NCI-H345 treated with DMSO at 0.1 percent for 48 hours (cell line): ENCODE data around the gene GUCY1A2.
"Not testable (repeated sequence)": the region's sequence is repeated elsewhere in the genome, so short reads cannot be mapped to it uniquely, and the experiment has no call there.

Experiments
- DNase-seq: peaks from one replicate; lab custom pipeline; 2025; ENCODE audit not compliant: unreplicated experiment; lab: John Stamatoyannopoulos, UW

The GUCY1A2 gene

GRCh38 chr11:107018219-107018901 is at the start of gene GUCY1A2:
Gene GUCY1A2, minus strand, starts transcription at chr11:107018476. Its CDS starts 421 bp downstream, at chr11:107018055.
- DNase-seq: no peak

DNA sequence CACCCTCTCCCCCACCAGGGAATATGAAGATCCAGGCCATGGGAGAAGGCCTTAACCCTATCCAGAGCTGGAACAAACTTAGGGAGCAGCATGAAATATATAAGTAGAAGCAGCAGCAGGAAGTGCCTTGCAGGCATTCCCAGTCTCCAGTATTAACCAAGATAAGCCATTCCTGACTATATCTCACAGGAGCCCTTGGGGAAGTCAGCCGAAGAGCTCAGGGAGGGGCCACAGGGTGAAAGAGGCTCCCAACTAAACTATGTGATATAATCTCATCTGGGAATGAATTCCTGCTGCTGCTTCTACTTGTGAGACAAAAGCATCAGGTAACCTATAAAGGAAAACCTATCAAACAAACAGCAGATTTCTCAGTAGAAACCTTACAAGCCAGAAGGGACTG is 36.1 kb upstream of the GUCY1A2 start:
- no peak for DNase-seq

DNA sequence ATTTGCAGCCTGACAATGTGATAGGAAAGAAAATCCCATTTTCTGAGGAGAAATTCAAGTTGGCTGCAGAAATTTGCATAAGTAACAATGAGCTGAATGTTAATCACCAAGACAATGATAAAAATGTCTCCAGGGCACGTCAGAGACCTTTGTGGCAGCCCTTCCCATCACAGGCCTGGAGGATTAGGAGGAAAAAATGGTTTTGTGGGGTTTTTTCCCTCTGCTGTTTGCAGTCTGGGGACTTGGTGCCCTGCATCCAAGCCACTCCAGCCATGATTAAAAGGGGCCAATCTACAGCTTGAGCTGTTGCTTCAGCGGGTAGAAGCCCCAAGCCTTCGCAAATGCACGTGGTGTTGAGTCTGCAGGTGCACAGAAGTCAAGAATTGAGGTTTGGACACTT is 33.1 kb upstream of the GUCY1A2 start:
- DNase-seq: not testable (repeated sequence)

GRCh38 chr11:107050899-107051298 is 32.6 kb upstream of the GUCY1A2 start:
- DNase-seq: not testable (repeated sequence)

DNA sequence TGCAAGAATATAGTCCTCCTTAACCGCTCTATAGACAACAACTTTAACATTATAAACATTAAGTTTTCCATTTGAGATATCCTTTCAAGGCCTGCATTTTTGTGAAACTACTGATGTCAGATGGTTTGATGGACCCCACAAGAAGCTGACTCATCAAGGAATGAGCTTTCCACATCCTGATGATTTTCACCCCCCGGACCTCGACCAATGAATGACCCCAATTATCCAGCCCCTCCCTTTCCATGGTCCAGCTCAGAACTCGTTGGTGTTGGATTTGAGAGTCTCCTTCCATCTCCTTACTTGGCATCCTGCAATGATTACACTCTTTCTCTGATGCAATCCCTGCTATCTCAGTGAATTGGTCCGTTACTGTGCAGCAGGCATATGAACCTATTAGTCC is 31.8 kb upstream of the GUCY1A2 start:
- no peak for DNase-seq

- no peak for DNase-seq
Measured at GRCh38 chr11:107044503-107044902, 26.2 kb upstream of the GUCY1A2 start.

DNA sequence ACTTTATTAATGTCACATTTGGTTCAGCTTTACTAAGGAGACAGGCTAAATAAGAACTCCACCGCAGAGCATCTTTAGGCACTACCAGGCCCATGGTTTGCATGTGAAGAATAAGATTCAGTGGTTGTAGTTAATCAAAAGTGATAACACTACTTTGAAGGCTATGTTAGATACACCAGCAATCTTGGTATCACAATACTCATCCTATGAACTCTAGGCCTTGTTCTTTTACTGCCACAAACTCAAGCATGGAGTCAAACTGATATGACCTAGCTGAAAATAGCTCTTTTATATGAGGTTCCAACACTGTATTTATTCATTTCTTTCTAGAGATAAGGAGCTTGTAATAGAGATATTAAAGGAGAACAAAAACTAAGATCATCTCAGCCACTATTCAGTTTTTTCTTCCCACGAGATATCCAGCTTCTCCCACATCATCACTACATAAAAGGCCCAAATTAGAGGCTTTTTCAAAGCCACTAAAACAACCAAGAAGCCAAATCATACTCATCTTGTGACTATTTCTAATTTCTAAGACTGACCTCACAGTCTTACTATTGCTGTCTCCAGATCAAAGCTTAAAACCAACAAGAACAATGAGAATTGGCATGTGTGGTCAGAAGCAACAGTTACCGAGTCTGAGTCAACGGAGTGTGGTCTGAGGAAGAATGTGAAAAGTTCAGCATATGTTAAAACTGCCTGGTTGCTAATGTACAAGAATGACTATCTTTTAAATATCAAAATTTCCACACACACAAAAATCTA is 25.1 kb upstream of the GUCY1A2 start:
- DNase-seq: no peak

DNA sequence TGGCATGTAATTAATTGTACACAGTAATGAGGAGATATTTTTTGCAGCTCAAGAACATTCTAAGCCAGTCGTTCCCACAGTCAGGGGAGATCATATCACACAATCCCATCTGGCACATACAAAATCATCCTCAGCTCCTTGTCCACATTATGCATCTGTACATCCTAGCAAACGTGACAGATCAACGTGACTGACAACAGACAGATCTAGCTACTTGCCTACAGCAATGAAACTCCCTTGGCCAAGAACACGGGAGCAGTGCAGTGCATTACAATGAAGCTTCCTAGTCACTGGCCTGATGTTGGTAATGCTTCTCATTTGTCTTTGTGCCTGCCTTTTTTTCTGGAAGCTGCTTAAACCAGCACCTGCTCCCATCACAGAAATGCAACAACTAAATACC is 24.5 kb upstream of the GUCY1A2 start:
- no peak for DNase-seq

GRCh38 chr11:107041088-107041444 is 22.8 kb upstream of the GUCY1A2 start:
- DNase-seq: no peak

GRCh38 chr11:107040433-107041087 is 22.3 kb upstream of the GUCY1A2 start:
- DNase-seq: no peak

DNA sequence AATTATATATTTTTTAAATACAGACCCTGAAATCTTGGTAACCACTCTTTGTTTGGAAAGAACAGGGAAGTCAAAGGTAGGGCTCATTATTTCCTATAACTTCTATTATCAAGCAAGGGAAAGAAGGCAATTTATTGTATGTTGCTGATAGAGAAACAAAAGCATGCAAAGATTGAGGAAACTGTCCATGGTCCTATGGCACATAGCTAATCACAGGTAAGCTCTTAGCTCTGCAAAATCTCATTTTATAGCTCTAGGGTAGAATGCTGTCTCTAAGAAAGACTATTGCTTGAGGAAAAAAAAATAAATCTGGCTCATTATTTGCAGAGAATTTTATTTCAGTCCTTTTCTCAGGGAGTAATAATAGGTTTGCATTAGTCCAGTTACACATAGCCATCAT is 7.4 kb upstream of the GUCY1A2 start:
- DNase-seq: no peak

GRCh38 chr11:107020594-107020993 is 2.3 kb upstream of the GUCY1A2 start:
- no peak for DNase-seq

DNA sequence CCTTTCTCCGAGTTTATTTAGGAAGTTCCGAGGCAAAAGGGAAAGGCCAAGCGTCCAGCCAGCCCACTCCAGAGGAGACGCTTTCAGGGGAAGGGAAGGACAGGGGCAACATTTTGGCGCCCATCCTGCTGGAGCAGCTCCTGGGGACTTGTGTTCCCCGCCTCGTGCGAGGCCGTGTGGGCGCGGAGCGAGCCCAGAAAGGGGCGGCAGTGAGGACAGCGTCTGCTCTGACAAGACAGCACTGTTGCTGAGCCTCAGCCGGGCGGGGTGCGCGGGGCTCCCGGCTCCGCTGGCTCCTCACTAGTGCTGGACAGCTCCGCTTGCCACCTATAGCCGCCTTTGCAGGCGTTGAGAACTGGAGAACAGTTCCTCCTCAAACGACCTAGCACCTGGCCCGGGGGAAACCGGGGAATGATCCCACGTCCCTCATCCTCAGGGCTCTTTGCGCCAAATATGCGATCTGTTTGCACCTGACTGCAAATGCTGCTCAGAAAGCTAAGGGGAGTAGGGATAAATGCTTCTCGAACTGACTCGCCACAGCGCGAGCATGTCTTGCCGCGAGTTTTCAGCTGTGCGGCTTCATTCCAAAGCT is 722 bp upstream of the GUCY1A2 start:
- DNase-seq: no peak

DNA sequence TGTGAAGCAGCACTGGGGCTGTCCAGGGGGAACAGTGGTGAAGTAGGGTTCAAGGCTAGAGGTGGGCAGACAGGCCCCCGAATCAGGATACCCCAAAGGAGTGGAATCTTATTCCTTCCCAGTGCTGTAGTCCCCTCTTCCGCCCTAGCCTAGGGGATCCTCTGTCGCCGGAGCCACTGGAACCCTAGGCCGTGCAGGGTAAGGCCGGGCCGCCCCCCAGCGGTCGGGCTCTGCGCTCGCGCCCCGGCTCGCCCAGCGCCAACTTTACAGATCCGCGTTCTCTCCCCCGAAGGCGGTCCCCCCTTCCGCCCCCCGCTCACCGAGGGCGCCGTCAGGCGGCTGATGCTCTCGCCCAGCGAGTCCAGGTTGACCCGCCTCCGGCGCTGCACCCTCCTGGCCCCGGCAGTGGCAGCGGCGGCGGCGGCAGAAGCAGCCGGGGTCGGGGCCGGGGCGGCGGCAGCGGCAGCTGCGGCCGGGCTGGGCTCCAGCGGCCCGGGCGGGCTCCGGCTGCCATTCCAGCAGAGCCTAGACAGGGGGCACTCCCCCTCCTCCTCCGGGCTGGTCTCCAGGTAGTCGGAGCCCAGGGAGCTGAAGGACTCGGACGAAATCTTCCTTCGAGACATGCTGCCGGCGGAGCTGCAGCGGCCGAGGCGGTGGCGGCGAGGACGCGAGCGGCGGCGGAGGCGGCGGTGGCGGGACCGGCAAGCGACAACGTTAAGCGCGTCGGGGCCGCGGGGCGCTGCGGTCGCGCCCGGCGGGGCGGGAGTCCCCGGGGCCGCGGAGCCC is 650 bp downstream of the GUCY1A2 start:
- no peak for DNase-seq

DNA sequence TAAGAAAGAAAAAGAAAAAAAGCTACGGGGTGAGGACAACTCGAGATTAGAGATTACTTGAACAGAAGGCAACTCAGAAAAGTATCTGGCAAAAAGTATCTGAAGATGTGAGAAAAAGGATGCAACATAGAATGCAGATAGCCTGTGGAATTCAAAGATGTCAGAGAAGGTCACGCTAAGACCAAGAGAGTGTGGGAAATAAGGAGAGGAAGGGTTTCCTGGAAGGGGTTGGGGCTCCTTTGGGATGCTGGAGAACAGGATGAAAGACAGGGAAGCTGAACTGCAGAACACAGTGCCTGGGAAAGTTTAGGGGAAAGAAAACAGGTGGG is 1.2 kb downstream of the GUCY1A2 start:
- no peak for DNase-seq

- no peak for DNase-seq
Measured at GRCh38 chr11:107014871-107015270, 3.4 kb downstream of the GUCY1A2 start.

GRCh38 chr11:107011977-107012376 is 6.3 kb downstream of the GUCY1A2 start:
- no peak for DNase-seq

GRCh38 chr11:107009190-107009589 is 9.1 kb downstream of the GUCY1A2 start:
- DNase-seq: no peak

DNA sequence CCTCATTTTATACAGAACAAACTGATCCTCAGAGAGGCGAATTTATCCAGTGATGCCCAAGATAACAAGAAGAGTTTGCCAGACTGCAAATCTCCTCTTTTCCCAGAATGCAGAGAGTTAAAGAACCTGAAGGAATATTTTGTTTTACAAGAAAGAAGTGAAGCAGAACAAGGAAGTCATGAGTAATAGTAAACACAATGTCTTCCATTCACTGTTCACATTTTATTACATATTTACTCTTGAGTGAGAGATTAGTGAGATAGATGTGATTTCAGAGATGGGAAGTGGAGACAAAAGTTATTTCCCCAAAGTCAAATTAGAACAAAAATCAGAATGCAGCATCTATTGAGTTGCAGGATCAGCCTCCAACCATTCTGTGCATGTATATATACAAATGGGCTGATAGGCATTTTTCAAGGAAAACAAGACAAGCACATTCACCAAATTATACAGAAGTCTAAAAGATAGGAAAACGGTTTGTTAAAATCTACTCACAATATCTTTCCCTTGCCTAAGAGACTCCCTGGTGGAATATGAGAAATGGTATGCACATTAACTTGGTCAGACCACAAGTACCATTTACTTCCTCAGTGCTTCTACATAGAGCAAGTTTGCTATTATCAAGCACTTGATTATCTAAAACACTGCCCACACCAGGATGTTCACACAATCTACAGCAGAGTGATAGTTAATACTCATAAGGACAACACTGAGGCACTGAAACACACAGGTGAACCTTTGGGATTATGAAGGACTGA is 12.0 kb downstream of the GUCY1A2 start:
- no peak for DNase-seq

DNA sequence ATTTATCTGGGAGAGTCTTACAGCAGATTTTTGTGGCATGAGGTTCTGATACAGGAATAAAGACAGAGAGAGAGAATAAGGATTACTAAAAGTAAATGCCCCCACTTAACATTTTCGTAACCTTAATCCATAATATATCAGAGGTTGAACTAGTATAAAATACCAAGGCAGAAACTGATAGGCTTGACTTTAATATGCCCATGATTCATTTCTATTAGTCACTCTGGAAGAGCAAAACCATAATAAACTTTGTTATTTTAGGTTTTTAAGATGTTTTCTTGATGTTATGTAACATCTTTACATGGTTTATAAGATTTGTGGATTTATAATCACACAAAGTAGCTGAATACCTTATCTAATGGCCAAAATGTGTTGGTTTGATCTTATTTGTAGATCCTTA is 19.1 kb downstream of the GUCY1A2 start:
- no peak for DNase-seq

- DNase-seq: no peak
Measured at GRCh38 chr11:106998916-106999188, 19.4 kb downstream of the GUCY1A2 start.
